OCI-LY1 (cell line): Measurements from ENCODE around the gene TP53BP2.

Experiments
- H2AFZ ChIP-seq: fragments of 200-600 bp; sonication (generic), shearing (Covaris generic); 2 replicates; pipeline ENCODE4 v1.6.0; 2014; ENCODE audit warnings: antibody characterized with exemption, mild to moderate bottlenecking, low read length
- H3F3A ChIP-seq: fragments of 200-600 bp; sonication (generic), shearing (Covaris generic); 2 replicates; pipeline ENCODE4 v1.6.0; 2014; ENCODE audit warnings: mild to moderate bottlenecking, antibody characterized with exemption, low read length, moderate library complexity; ENCODE audit not compliant: insufficient read depth
- H3K27ac ChIP-seq: fragments of 200-600 bp; sonication (generic); 2 replicates; pipeline ENCODE4 v1.5.1; 2014; ENCODE audit warnings: low read length, mixed run types, mild to moderate bottlenecking, low read depth; ENCODE audit not compliant: poor library complexity, severe bottlenecking
- H3K27me3 ChIP-seq: fragments of 200-600 bp; sonication (generic); 2 replicates; pipeline ENCODE4 v1.6.0; 2014; ENCODE audit warnings: antibody characterized with exemption, mild to moderate bottlenecking, low read length, moderate library complexity; ENCODE audit not compliant: insufficient read depth
- H3K36me3 ChIP-seq: fragments of 200-600 bp; sonication (generic); 2 replicates; pipeline ENCODE4 v1.6.1; 2014; ENCODE audit warnings: mild to moderate bottlenecking, antibody characterized with exemption, low read length, moderate library complexity, mixed read lengths; ENCODE audit not compliant: insufficient read depth
- H3K4me1 ChIP-seq: fragments of 200-600 bp; sonication (generic); 2 replicates; pipeline ENCODE4 v1.5.1; 2014; ENCODE audit warnings: mild to moderate bottlenecking, low read length, moderate library complexity; ENCODE audit not compliant: insufficient read depth, severe bottlenecking
- H3K4me2 ChIP-seq: fragments of 200-600 bp; sonication (generic), shearing (Covaris generic); 2 replicates; pipeline ENCODE4 v1.6.1; 2014; ENCODE audit warnings: low read length
- H3K4me3 ChIP-seq: fragments of 200-600 bp; sonication (generic); 2 replicates; pipeline ENCODE4 v1.5.1; 2014; ENCODE audit warnings: low read length, low read depth, mild to moderate bottlenecking, mixed read lengths; ENCODE audit not compliant: poor library complexity, severe bottlenecking
- H3K79me2 ChIP-seq: fragments of 200-600 bp; shearing (Covaris generic); 2 replicates; pipeline ENCODE4 v1.6.1; 2016; ENCODE audit warnings: mixed run types, low read length, mixed read lengths; ENCODE audit not compliant: insufficient read depth
- H3K9ac ChIP-seq: fragments of 200-600 bp; sonication (generic), shearing (Covaris generic); 2 replicates; pipeline ENCODE4 v1.6.1; 2014; ENCODE audit warnings: mild to moderate bottlenecking, low read length, mixed read lengths
- H3K9me2 ChIP-seq: fragments of 200-600 bp; sonication (generic), shearing (Covaris generic); 2 replicates; pipeline ENCODE4 v1.6.1; 2014; ENCODE audit warnings: low read depth, mild to moderate bottlenecking, low read length, mixed read lengths
- H3K9me3 ChIP-seq: fragments of 200-600 bp; shearing (Covaris generic); 2 replicates; pipeline ENCODE4 v1.6.1; 2014; ENCODE audit warnings: low read length, mixed read lengths
- H4K20me1 ChIP-seq: fragments of 200-600 bp; sonication (generic), shearing (Covaris generic); 2 replicates; pipeline ENCODE4 v1.6.0; 2016; ENCODE audit warnings: mild to moderate bottlenecking, low read length; ENCODE audit not compliant: insufficient read depth
- EZH2 ChIP-seq: fragments of 200-600 bp; sonication (generic), shearing (Covaris generic); IDR thresholded peaks from 2 replicates; pipeline ENCODE4 v1.8.0; 2017; ENCODE audit warnings: borderline replicate concordance, mixed run types, mild to moderate bottlenecking, antibody characterized with exemption, low read length, moderate library complexity, mixed read lengths
- TF ChIP-seq, protein P1 (sequence below): fragments of 200-600 bp; sonication (generic), shearing (Covaris generic); IDR thresholded peaks from 2 replicates; pipeline ENCODE4 v1.5.1; 2017; ENCODE audit warnings: mild to moderate bottlenecking, antibody characterized with exemption, low read length, moderate library complexity, mixed read lengths

TP53BP2 gene

DNA sequence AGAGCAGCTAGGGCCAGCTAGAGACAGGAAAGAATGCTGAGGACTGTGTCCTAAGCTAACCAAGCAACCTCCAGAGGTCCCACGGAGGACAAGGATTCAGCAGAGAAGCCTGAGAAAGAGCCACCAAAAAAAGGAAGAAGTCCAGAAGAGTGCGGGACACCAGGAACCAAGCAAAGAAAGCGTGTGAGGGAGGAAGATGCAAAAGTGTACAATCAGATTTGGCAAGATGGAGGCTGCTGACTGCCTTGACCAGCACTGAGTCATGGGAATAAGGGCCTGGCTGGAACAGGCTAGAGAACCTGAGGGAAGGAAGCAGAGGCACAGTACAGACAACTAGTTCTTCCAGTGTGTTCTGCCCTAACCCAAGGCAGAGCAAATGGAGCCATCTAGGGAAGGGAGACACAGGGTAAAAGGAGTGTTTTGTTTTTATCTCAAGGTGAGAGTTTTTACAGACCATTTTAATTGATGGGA, 18.5 kb downstream of the TP53BP2 start:
- no peak overlapping the region for H3K4me3 ChIP-seq
- no peaks in the 10 kb centered on the region for H3K79me2 ChIP-seq
- no peaks in the 10 kb centered on the region for H3K9me3 ChIP-seq
- H3K4me2 ChIP-seq = no peak overlapping the region
- H3K36me3 ChIP-seq = no peaks in the 10 kb centered on the region
- no peak overlapping the region for H3K27ac ChIP-seq
- no peaks in the 10 kb centered on the region for H4K20me1 ChIP-seq
- H2AFZ ChIP-seq = no peak overlapping the region
- no peaks in the 10 kb centered on the region for H3K27me3 ChIP-seq
- H3K4me1 ChIP-seq = peaks cover 8% of the 10 kb centered on the region
- TF ChIP-seq EZH2 = no peak
- TF ChIP-seq, protein P1, sequence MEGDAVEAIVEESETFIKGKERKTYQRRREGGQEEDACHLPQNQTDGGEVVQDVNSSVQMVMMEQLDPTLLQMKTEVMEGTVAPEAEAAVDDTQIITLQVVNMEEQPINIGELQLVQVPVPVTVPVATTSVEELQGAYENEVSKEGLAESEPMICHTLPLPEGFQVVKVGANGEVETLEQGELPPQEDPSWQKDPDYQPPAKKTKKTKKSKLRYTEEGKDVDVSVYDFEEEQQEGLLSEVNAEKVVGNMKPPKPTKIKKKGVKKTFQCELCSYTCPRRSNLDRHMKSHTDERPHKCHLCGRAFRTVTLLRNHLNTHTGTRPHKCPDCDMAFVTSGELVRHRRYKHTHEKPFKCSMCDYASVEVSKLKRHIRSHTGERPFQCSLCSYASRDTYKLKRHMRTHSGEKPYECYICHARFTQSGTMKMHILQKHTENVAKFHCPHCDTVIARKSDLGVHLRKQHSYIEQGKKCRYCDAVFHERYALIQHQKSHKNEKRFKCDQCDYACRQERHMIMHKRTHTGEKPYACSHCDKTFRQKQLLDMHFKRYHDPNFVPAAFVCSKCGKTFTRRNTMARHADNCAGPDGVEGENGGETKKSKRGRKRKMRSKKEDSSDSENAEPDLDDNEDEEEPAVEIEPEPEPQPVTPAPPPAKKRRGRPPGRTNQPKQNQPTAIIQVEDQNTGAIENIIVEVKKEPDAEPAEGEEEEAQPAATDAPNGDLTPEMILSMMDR = no peak
- H3F3A ChIP-seq = no peaks in the 10 kb centered on the region
- no peaks in the 10 kb centered on the region for H3K9me2 ChIP-seq
- no peak overlapping the region for H3K9ac ChIP-seq

DNA sequence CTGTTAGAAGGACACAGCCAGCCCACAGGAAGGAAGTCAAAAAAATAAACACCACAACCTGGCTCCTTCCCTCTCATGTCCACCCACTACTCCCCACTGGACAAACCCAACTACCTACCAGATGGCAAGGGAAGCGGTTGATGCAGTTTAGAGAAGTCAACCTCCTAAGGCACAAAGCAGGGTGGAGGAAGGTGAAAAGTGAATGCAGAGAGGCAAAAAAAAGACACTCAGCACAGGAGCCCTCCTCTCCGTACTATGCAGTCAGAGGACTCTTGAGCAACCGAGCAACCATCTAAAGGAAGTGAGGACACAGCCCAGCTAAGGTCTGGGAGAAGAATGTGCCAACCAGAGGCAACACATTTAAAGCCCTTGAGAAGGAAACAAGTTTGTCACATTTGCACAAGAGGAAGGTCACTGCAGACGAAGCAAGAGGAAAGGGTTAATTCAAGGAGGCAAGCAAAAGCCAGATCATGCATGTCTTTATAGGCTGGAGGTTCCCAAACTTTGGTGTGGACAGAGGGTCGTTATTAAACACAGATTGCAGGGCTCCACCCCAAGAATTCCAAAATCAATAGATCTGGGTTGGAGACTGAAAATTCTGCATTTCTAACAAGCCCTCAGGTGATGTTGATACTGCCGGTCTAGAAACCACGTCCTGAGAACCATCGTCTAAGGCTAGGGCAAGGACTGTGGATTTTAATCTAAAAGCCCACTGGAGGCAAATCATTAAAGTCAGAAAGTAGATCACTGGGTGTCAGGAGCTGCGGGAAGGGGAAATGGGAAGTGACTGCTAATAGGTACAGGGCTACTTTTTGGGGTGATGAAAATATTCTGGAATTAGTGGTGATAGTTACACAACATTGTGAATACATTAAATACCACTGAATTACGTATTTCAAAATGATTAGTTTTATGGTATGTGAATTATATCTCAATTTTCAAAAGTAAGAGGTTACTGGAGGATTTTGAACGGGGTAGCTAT, 19.7 kb downstream of the TP53BP2 start:
- H3K4me1 ChIP-seq = peaks cover 8% of the 10 kb centered on the region
- H2AFZ ChIP-seq = no peak overlapping the region
- H3K27me3 ChIP-seq = no peaks in the 10 kb centered on the region
- H3K9ac ChIP-seq = no peak overlapping the region
- no peak overlapping the region for H3K4me3 ChIP-seq
- TF ChIP-seq, protein P1 = no peak
- TF ChIP-seq EZH2 = no peak
- H3F3A ChIP-seq = no peaks in the 10 kb centered on the region
- H3K79me2 ChIP-seq = no peaks in the 10 kb centered on the region
- H3K9me3 ChIP-seq = no peaks in the 10 kb centered on the region
- H3K4me2 ChIP-seq = no peak overlapping the region
- H3K9me2 ChIP-seq = no peaks in the 10 kb centered on the region
- H4K20me1 ChIP-seq = no peaks in the 10 kb centered on the region
- H3K36me3 ChIP-seq = no peaks in the 10 kb centered on the region
- H3K27ac ChIP-seq = no peak overlapping the region

DNA sequence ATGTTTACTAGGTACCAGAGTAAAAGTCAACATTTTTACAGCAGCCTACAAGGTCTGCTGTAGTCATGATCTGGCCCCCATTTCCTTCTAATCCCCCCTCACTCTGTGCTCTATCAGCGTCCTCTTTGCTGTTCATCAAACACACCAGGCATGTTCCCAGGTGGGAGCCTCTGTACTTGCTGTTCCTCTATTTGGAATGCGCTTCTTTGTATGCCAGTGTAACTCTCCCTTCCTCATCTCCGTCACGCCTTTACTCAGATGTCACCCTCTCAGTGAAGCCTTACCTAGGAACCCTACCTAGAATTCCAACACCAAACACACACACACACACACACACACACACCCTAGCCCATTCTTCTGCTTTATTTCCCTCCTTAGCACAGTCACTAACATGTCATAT, 21.0 kb downstream of the TP53BP2 start:
- TF ChIP-seq, protein P1 = no peak
- TF ChIP-seq EZH2 = no peak
- H4K20me1 ChIP-seq = no peaks in the 10 kb centered on the region
- H3K4me2 ChIP-seq = no peak overlapping the region
- H3K4me3 ChIP-seq = no peak overlapping the region
- H3K9me3 ChIP-seq = no peaks in the 10 kb centered on the region
- peaks cover 8% of the 10 kb centered on the region for H3K4me1 ChIP-seq
- H3K9ac ChIP-seq = no peak overlapping the region
- H3K9me2 ChIP-seq = no peaks in the 10 kb centered on the region
- H2AFZ ChIP-seq = no peak overlapping the region
- no peaks in the 10 kb centered on the region for H3K27me3 ChIP-seq
- H3K79me2 ChIP-seq = no peaks in the 10 kb centered on the region
- H3F3A ChIP-seq = no peaks in the 10 kb centered on the region
- H3K27ac ChIP-seq = no peak overlapping the region
- no peaks in the 10 kb centered on the region for H3K36me3 ChIP-seq
